HepG2 (cell line): ENCODE results near the gene ANO3. TPM values are rescaled to one million over a fixed set of nuclear protein-coding genes. Genes with fewer than 3 reads are reported as not detected.

Experiments
- ATAC-seq: fragments of 200-7000 bp; cut with Tn5 transposase; 3 replicates; pipeline ENCODE4 v1.9.1; 2020; ENCODE audit warnings: mild to moderate bottlenecking, moderate library complexity
- BruUV-seq: library from RNA; stranded (reverse); fragments of 400-500 nt; replicated peaks from 2 replicates; lab custom pipeline; 2021; lab: Mats Ljungman, UMichigan
- CTCF ChIA-PET: fragments of 300-600 bp; formaldehyde crosslinking; extraction: SDS; loops from one replicate; lab custom pipeline; 2021; ENCODE audit warnings: low total read pairs, inconsistent platforms, low intra/inter-chr PET ratio; lab: Yijun Ruan, JAX
- POLR2A ChIA-PET: fragments of 350-600 bp; sonication (Branson Sonifier 250); formaldehyde crosslinking; loops from one replicate; lab custom pipeline; 2020; ENCODE audit warnings: antibody characterized with exemption, inconsistent platforms; lab: Yijun Ruan, JAX
- DNase-seq: peaks from one replicate; pipeline ENCODE4 v3.0.0-alpha.2; 2015; ENCODE audit warnings: low spot score
- FAIRE-seq: peaks from 3 replicates; lab custom pipeline; 2011; peaks lifted over from hg19 to GRCh38; lab: Jason Lieb, UNC
- H2AFZ ChIP-seq: one replicate; pipeline ENCODE4 v1.6.1; 2011; ENCODE audit warnings: low read length, inconsistent platforms
- H3K27ac ChIP-seq: fragments of 300-600 bp; 3 replicates; pipeline ENCODE4 v1.8.0; 2011; ENCODE audit warnings: mixed run types, mild to moderate bottlenecking, mixed read lengths, low read length, inconsistent platforms; ENCODE audit not compliant: insufficient read depth; ENCODE audit errors: extremely low read length
- H3K27me3 ChIP-seq, 2 experiments: fragments of 200-600 bp in 1 of 2; 2 replicates in 1 of 2; 3 replicates in 1 of 2; pipeline versions ENCODE4 v1.6.0 to v1.8.0; 2011; ENCODE audit warnings: low read length in 2 of 2, mild to moderate bottlenecking in 2 of 2, moderate library complexity in 2 of 2, inconsistent platforms in 1 of 2; ENCODE audit not compliant: insufficient read depth in 2 of 2, control insufficient read depth in 1 of 2
- H3K36me3 ChIP-seq, 2 experiments: fragments of 200-600 bp in 1 of 2; replicated peaks in 1 of 2; 2 replicates in 1 of 2; 3 replicates in 1 of 2; pipeline versions ENCODE4 v1.5.1 to v1.8.0; 2011; ENCODE audit warnings: low read length in 2 of 2, inconsistent platforms in 1 of 2; ENCODE audit not compliant: insufficient read depth in 2 of 2, control insufficient read depth in 1 of 2
- H3K4me1 ChIP-seq: 2 replicates; pipeline ENCODE4 v1.5.1; 2012; ENCODE audit warnings: low read length, inconsistent platforms; ENCODE audit not compliant: insufficient read depth
- H3K4me2 ChIP-seq: 2 replicates; pipeline ENCODE4 v1.6.0; 2011; ENCODE audit warnings: low read depth, low read length, inconsistent platforms
- H3K4me3 ChIP-seq, 3 experiments: fragments of 200-600 bp in 1 of 3; sonication (generic), shearing (Covaris generic) in 1 of 3; replicated peaks in 1 of 3; 2 replicates each; pipeline ENCODE4 v1.5.1; 2011 to 2016; ENCODE audit warnings: low read length in 3 of 3, inconsistent platforms in 2 of 3, low read depth in 2 of 3, mild to moderate bottlenecking in 2 of 3, control low read depth in 1 of 3, mixed read lengths in 1 of 3; ENCODE audit not compliant: insufficient read depth in 1 of 3
- H3K79me2 ChIP-seq: one replicate; pipeline ENCODE4 v1.6.1; 2011; ENCODE audit warnings: low read length, inconsistent platforms; ENCODE audit not compliant: insufficient read depth
- H3K9ac ChIP-seq: 2 replicates; pipeline ENCODE4 v1.6.0; 2011; ENCODE audit warnings: mild to moderate bottlenecking, low read depth, low read length, inconsistent platforms; ENCODE audit not compliant: insufficient read depth
- H3K9me3 ChIP-seq: 2 replicates; pipeline ENCODE4 v1.5.1; 2012; ENCODE audit warnings: mild to moderate bottlenecking, low read length
- H4K20me1 ChIP-seq: 2 replicates; pipeline ENCODE4 v1.6.0; 2011; ENCODE audit warnings: inconsistent platforms, mild to moderate bottlenecking, low read length, moderate library complexity; ENCODE audit not compliant: insufficient read depth
- DNMT1 ChIP-seq: sonication (generic); formaldehyde crosslinking; IDR thresholded peaks from 2 replicates; pipeline ENCODE4 v1.5.1; 2020; ENCODE audit warnings: mild to moderate bottlenecking, missing genetic modification reagents
- MAFK ChIP-seq, 2 experiments: IDR thresholded peaks in 1 of 2; conservative IDR thresholded peaks in 1 of 2; 2 replicates each; pipeline ENCODE4 v1.6.1; 2011; ENCODE audit warnings: improper control_type of control experiment in 2 of 2, low read length in 2 of 2
- MIXL1 ChIP-seq: IDR thresholded peaks from 2 replicates; pipeline ENCODE4 v1.6.1; 2016
- MXD4 ChIP-seq: IDR thresholded peaks from 2 replicates; pipeline ENCODE4 v1.6.1; 2016; ENCODE audit warnings: mild to moderate bottlenecking, missing biosample characterization, missing genetic modification reagents
- POLR2A ChIP-seq, 2 experiments: IDR thresholded peaks; 2 replicates each; pipeline ENCODE4 v1.6.1; 2011; ENCODE audit warnings: low read depth in 2 of 2, low read length in 2 of 2, mild to moderate bottlenecking in 1 of 2, moderate library complexity in 1 of 2; ENCODE audit not compliant: insufficient read depth in 1 of 2
- ZBTB14 ChIP-seq: sonication (generic); formaldehyde crosslinking; IDR thresholded peaks from 2 replicates; pipeline ENCODE4 v1.4.0; 2020; ENCODE audit warnings: missing genetic modification reagents
- ZNF816 ChIP-seq: sonication (generic); formaldehyde crosslinking; IDR thresholded peaks from 2 replicates; pipeline ENCODE4 v1.8.0; 2022; ENCODE audit warnings: missing genetic modification reagents, mild to moderate bottlenecking, borderline replicate concordance
- WGBS: methylation state at CpG from one replicate; pipeline ENCODE4 v1.1.6; 2017; ENCODE audit warnings: low lambda C conversion rate; 5-methylcytosine and 5-hydroxymethylcytosine counted together
- in situ Hi-C: cut with HindIII; loops from 2 replicates; pipeline ENCODE4 v1.10.0; 2017; ENCODE audit warnings: low pct_unique_long_range_greater_than_20kb; ENCODE audit not compliant: extremely low pct_ligation_motif_present
- intact Hi-C: fragments of 100-400 bp; cut with micrococcal nuclease; formaldehyde crosslinking; loops from one replicate; pipeline ENCODE4 v1.10.0; 2022; ENCODE audit not compliant: unreplicated experiment
- polyA plus RNA-seq, 8 experiments: library from polyadenylated mRNA; depleted of rRNA in 3 of 8; stranded (reverse) in 7 of 8; unstranded in 1 of 8; fragments of >200 nt; fragmentation: Illumina TruSeq in 4 of 8; extraction: Trizol in 4 of 8; gene quantifications; 2 replicates each; pipeline versions ENCODE4 v1.2.1 to v1.2.3, GENCODE V29; 2011 to 2016; ENCODE audit warnings: low read depth in 4 of 8, missing spikeins in 1 of 8, mixed read lengths in 1 of 8; ENCODE audit not compliant: insufficient read depth in 1 of 8
- total RNA-seq, 5 experiments: library from RNA; depleted of rRNA; stranded (reverse); fragments of >200 nt; fragmentation: Illumina TruSeq; extraction: Trizol; gene quantifications; 2 replicates each; pipeline ENCODE4 v1.2.3, GENCODE V29; 2016; ENCODE audit warnings: low read depth in 1 of 5
- TF ChIP-seq, protein P1 (sequence below): sonication (generic); formaldehyde crosslinking; IDR thresholded peaks from 2 replicates; pipeline ENCODE4 v1.4.0; 2020; ENCODE audit warnings: missing genetic modification reagents, borderline replicate concordance
- TF ChIP-seq, protein P2 (sequence below): sonication (generic); formaldehyde crosslinking; IDR thresholded peaks from 2 replicates; pipeline ENCODE4 v1.4.0; 2020; ENCODE audit warnings: missing genetic modification reagents, borderline replicate concordance
- TF ChIP-seq, protein P3 (sequence below): sonication (generic); formaldehyde crosslinking; IDR thresholded peaks from 2 replicates; pipeline ENCODE4 v1.4.0; 2020; ENCODE audit warnings: missing genetic modification reagents
- TF ChIP-seq, protein P4 (sequence below): IDR thresholded peaks from 2 replicates; pipeline ENCODE4 v1.6.1; 2012; ENCODE audit warnings: low read length, improper control_type of control experiment

Gene ANO3
- total and polyA plus RNA-seq, 2 of the 13 experiments (the other 11 are each of a cell fraction or from before 2014, with no cell fraction given), result 0.17 to 0.44 TPM

DNA sequence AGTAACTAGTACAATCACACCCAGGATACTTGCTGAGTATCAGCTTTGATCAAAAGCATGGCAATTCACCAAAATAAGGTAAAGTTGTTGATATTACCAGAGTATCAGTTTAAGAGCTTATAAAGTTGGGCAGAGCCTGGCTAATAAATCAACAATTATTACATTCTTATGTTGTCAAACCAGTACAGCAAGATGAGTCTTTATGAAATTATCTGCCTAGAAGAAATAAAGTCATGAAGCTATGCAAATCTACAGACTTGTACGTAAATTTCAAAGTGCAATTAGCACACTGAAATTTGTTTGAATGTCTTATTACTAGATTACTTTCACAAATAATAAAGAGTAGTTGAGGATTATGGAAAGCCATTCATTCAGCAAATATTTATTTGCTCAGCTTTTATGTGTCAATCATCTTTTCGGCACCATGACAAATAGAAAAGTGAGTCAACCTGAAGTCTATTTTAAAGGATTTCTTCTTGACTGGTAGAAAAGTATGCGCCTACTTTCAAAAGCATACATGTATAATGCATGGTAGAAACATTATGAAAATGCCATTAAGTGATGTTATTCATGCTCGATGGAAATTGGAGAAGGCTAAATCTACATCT, 5.0 kb upstream of the ANO3 start:
- POLR2A ChIA-PET, result no interaction called here
- WGBS, result 8% methylated on average over 4 of the region's 4 CpGs
- no peak for FAIRE-seq
- TF ChIP-seq MXD4 (CRISPR knock-in tag) (no peak), DNMT1 (CRISPR knock-in tag) (no peak), MAFK (conservative IDR thresholded peaks at IDR 0.05 in 1 of 2, IDR thresholded peaks at IDR 0.05 in 1 of 2; ENCODE audit: low read length in 2 of 2) (no peak), ZNF816 (CRISPR knock-in tag) (no peak), MIXL1 (CRISPR knock-in tag) (no peak), POLR2A (IDR thresholded peaks at IDR 0.05; ENCODE audit: insufficient read depth in 1 of 2, low read depth in 2 of 2, low read length in 2 of 2) (no peak), ZBTB14 (CRISPR knock-in tag) (no peak)
- TF ChIP-seq, protein P1, sequence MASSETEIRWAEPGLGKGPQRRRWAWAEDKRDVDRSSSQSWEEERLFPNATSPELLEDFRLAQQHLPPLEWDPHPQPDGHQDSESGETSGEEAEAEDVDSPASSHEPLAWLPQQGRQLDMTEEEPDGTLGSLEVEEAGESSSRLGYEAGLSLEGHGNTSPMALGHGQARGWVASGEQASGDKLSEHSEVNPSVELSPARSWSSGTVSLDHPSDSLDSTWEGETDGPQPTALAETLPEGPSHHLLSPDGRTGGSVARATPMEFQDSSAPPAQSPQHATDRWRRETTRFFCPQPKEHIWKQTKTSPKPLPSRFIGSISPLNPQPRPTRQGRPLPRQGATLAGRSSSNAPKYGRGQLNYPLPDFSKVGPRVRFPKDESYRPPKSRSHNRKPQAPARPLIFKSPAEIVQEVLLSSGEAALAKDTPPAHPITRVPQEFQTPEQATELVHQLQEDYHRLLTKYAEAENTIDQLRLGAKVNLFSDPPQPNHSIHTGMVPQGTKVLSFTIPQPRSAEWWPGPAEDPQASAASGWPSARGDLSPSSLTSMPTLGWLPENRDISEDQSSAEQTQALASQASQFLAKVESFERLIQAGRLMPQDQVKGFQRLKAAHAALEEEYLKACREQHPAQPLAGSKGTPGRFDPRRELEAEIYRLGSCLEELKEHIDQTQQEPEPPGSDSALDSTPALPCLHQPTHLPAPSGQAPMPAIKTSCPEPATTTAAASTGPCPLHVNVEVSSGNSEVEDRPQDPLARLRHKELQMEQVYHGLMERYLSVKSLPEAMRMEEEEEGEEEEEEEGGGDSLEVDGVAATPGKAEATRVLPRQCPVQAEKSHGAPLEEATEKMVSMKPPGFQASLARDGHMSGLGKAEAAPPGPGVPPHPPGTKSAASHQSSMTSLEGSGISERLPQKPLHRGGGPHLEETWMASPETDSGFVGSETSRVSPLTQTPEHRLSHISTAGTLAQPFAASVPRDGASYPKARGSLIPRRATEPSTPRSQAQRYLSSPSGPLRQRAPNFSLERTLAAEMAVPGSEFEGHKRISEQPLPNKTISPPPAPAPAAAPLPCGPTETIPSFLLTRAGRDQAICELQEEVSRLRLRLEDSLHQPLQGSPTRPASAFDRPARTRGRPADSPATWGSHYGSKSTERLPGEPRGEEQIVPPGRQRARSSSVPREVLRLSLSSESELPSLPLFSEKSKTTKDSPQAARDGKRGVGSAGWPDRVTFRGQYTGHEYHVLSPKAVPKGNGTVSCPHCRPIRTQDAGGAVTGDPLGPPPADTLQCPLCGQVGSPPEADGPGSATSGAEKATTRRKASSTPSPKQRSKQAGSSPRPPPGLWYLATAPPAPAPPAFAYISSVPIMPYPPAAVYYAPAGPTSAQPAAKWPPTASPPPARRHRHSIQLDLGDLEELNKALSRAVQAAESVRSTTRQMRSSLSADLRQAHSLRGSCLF (CRISPR knock-in tag), result no peak
- TF ChIP-seq, protein P2, sequence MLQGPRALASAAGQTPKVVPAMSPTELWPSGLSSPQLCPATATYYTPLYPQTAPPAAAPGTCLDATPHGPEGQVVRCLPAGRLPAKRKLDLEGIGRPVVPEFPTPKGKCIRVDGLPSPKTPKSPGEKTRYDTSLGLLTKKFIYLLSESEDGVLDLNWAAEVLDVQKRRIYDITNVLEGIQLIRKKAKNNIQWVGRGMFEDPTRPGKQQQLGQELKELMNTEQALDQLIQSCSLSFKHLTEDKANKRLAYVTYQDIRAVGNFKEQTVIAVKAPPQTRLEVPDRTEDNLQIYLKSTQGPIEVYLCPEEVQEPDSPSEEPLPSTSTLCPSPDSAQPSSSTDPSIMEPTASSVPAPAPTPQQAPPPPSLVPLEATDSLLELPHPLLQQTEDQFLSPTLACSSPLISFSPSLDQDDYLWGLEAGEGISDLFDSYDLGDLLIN (CRISPR knock-in tag), result no peak
- TF ChIP-seq, protein P3, sequence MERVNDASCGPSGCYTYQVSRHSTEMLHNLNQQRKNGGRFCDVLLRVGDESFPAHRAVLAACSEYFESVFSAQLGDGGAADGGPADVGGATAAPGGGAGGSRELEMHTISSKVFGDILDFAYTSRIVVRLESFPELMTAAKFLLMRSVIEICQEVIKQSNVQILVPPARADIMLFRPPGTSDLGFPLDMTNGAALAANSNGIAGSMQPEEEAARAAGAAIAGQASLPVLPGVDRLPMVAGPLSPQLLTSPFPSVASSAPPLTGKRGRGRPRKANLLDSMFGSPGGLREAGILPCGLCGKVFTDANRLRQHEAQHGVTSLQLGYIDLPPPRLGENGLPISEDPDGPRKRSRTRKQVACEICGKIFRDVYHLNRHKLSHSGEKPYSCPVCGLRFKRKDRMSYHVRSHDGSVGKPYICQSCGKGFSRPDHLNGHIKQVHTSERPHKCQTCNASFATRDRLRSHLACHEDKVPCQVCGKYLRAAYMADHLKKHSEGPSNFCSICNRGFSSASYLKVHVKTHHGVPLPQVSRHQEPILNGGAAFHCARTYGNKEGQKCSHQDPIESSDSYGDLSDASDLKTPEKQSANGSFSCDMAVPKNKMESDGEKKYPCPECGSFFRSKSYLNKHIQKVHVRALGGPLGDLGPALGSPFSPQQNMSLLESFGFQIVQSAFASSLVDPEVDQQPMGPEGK, result no peak
- TF ChIP-seq, protein P4, sequence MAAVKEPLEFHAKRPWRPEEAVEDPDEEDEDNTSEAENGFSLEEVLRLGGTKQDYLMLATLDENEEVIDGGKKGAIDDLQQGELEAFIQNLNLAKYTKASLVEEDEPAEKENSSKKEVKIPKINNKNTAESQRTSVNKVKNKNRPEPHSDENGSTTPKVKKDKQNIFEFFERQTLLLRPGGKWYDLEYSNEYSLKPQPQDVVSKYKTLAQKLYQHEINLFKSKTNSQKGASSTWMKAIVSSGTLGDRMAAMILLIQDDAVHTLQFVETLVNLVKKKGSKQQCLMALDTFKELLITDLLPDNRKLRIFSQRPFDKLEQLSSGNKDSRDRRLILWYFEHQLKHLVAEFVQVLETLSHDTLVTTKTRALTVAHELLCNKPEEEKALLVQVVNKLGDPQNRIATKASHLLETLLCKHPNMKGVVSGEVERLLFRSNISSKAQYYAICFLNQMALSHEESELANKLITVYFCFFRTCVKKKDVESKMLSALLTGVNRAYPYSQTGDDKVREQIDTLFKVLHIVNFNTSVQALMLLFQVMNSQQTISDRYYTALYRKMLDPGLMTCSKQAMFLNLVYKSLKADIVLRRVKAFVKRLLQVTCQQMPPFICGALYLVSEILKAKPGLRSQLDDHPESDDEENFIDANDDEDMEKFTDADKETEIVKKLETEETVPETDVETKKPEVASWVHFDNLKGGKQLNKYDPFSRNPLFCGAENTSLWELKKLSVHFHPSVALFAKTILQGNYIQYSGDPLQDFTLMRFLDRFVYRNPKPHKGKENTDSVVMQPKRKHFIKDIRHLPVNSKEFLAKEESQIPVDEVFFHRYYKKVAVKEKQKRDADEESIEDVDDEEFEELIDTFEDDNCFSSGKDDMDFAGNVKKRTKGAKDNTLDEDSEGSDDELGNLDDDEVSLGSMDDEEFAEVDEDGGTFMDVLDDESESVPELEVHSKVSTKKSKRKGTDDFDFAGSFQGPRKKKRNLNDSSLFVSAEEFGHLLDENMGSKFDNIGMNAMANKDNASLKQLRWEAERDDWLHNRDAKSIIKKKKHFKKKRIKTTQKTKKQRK, result no peak

More for the DNA sequence above, 5.0 kb upstream of the ANO3 start:
- Histone ChIP-seq H3K27ac (no peak overlapping the region), H3K36me3 (no peaks in the 10 kb centered on the region), H3K9ac (no peak overlapping the region), H3K79me2 (no peaks in the 10 kb centered on the region), H3K27me3 (no peaks in the 10 kb centered on the region; a peak in 2 of 5 replicates), H4K20me1 (no peaks in the 10 kb centered on the region), H3K4me3 (no peak overlapping the region), H3K4me2 (no peak overlapping the region), H3K9me3 (no peaks in the 10 kb centered on the region), H3K4me1 (no peaks in the 10 kb centered on the region), H2AFZ (no peak overlapping the region)
- CTCF ChIA-PET, result no interaction called here
- intact Hi-C loops, result no loop called here
- DNase-seq (no peak), ATAC-seq (no peak)
- in situ Hi-C loops, result no loop called here
- no TSS peak for BruUV-seq
